Vagina (tissue), 2 donors: ENCODE data around the gene DDIAS. TPM values are rescaled to one million over a fixed set of nuclear protein-coding genes. Genes with fewer than 3 reads are reported as not detected.

Experiments
- DNase-seq, 2 donors: peaks; one replicate each; pipeline ENCODE4 v3.0.0-alpha.2; 2017; ENCODE audit errors: extremely low spot score in 2 of 2
- H3K27ac ChIP-seq: fragments of 200-600 bp; sonication (generic); one replicate; pipeline ENCODE4 v1.5.1; 2019
- H3K27me3 ChIP-seq: fragments of 200-600 bp; sonication (generic); one replicate; pipeline ENCODE4 v1.5.1; 2019
- H3K36me3 ChIP-seq, 2 donors: fragments of 200-600 bp; sonication (generic); one replicate each; pipeline ENCODE4 v1.5.1; 2017 to 2019
- H3K4me1 ChIP-seq: fragments of 200-600 bp; sonication (generic); one replicate; pipeline ENCODE4 v1.5.1; 2019
- H3K4me3 ChIP-seq, 2 donors: fragments of 200-600 bp; sonication (generic); 1 replicate in 1 of 2; 2 replicates in 1 of 2; pipeline ENCODE4 v1.5.1; 2016 to 2019
- H3K9me3 ChIP-seq: fragments of 200-600 bp; sonication (generic); one replicate; pipeline ENCODE4 v1.5.1; 2019
- CTCF ChIP-seq, 3 experiments: fragments of 450-650 bp in 2 of 3; fragments of 200-600 bp in 1 of 3; sonication (generic) in 1 of 3; IDR thresholded peaks; one replicate each; pipeline ENCODE4 v1.5.1; 2017 to 2019; ENCODE audit warnings: antibody characterized with exemption in 3 of 3, mild to moderate bottlenecking in 2 of 3, moderate library complexity in 2 of 3
- POLR2A ChIP-seq, 2 donors: fragments of 450-650 bp; IDR thresholded peaks; one replicate each; pipeline ENCODE4 v1.6.1; 2017; ENCODE audit warnings: antibody characterized with exemption in 2 of 2, mild to moderate bottlenecking in 2 of 2, moderate library complexity in 2 of 2
- POLR2AphosphoS5 ChIP-seq, 2 donors: sonication (generic); formaldehyde crosslinking; IDR thresholded peaks; one replicate each; pipeline ENCODE4 v1.9.0; 2017; ENCODE audit warnings: antibody characterized with exemption in 2 of 2, mild to moderate bottlenecking in 2 of 2, low read depth in 1 of 2; ENCODE audit not compliant: insufficient read depth in 1 of 2
- intact Hi-C: fragments of 100-400 bp; cut with DNase I; formaldehyde crosslinking; loops from one replicate; pipeline ENCODE4 v1.15.1; 2023
- total RNA-seq: library from RNA; depleted of rRNA; stranded (reverse); fragments of >200 nt; gene quantifications from one replicate; pipeline ENCODE4 v1.2.3, GENCODE V29; 2016

The DDIAS gene
- total RNA-seq, 1 donor from 2014 or later: 1.5 TPM

- TF ChIP-seq POLR2A (IDR thresholded peaks at IDR 0.05): no peak
- no peak for TF ChIP-seq POLR2AphosphoS5 (IDR thresholded peaks at IDR 0.05; ENCODE audit: insufficient read depth in 1 of 2, low read depth in 1 of 2)
- no peak for TF ChIP-seq CTCF (IDR thresholded peaks at IDR 0.05)
Measured at GRCh38 chr11:82978422-82979099, 77.0 kb downstream of the DDIAS start.

DNA sequence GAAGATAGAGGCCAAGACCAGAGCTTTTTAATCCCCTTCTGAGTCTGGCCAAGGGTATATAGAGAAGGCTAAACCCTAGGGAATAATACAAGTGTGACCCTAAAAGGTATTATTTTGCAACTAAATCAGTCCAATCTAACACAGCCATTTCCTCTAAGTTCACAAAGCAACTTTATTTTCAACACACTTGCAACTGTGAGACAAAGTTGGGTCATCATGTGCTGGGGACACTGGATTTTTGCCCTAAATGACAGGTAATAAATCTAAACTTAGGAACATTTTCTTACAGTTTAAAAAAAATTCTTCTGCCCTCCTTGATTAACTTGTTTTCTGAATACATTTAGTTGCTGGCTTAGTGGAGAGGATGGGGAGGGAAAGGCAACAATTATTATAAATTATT, 78.3 kb downstream of the DDIAS start:
- Histone ChIP-seq H3K27me3 (no peaks in the 10 kb centered on the region), H3K9me3 (no peaks in the 10 kb centered on the region), H3K4me3 (no peak overlapping the region), H3K27ac (no peak overlapping the region), H3K4me1 (no peaks in the 10 kb centered on the region), H3K36me3 (no peaks in the 10 kb centered on the region)
- no peak for DNase-seq
- TF ChIP-seq POLR2AphosphoS5 (IDR thresholded peaks at IDR 0.05; ENCODE audit: insufficient read depth in 1 of 2, low read depth in 1 of 2): no peak
- no peak for TF ChIP-seq POLR2A (IDR thresholded peaks at IDR 0.05)
- TF ChIP-seq CTCF (IDR thresholded peaks at IDR 0.05): no peak
- intact Hi-C loops: no loop called here

More at GRCh38 chr11:82978422-82979099, 77.0 kb downstream of the DDIAS start:
- H3K27me3 ChIP-seq: no peaks in the 10 kb centered on the region
- no peak overlapping the region for H3K4me3 ChIP-seq
- H3K36me3 ChIP-seq: no peaks in the 10 kb centered on the region
- peak overlapping the region; percentile 14 for H3K27ac ChIP-seq
- H3K9me3 ChIP-seq: no peaks in the 10 kb centered on the region
- DNase-seq: no peak
- intact Hi-C loops: no loop called here
- H3K4me1 ChIP-seq: no peaks in the 10 kb centered on the region

DNA sequence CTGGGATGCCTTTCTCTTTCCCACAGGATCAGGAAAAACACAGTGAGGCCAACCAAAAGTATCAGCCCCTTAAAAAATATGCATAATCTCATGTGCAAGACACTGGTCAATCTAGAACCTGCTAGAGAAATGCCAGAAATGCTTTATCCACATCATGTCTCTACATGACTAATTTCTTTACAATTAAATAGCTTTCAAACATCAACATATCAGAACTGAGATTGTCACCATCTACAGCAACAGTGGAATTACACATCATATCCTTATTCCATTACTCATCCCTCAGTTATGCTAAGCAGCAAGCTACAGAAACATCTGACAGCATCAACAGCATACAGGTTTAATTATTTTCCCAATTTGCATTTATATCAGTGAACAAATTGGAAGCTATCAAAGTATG, 78.8 kb downstream of the DDIAS start:
- no peak overlapping the region for H3K4me3 ChIP-seq
- intact Hi-C loops: no loop called here
- H3K4me1 ChIP-seq: no peaks in the 10 kb centered on the region
- DNase-seq: no peak
- H3K27ac ChIP-seq: no peak overlapping the region
- no peaks in the 10 kb centered on the region for H3K27me3 ChIP-seq
- TF ChIP-seq POLR2AphosphoS5 (IDR thresholded peaks at IDR 0.05; ENCODE audit: insufficient read depth in 1 of 2, low read depth in 1 of 2) (no peak), CTCF (IDR thresholded peaks at IDR 0.05) (no peak), POLR2A (IDR thresholded peaks at IDR 0.05) (no peak)
- H3K36me3 ChIP-seq: no peaks in the 10 kb centered on the region
- no peaks in the 10 kb centered on the region for H3K9me3 ChIP-seq

GRCh38 chr11:82980947-82981346, 79.4 kb downstream of the DDIAS start:
- Histone ChIP-seq H3K27me3 (no peaks in the 10 kb centered on the region), H3K27ac (no peak overlapping the region), H3K4me3 (no peak overlapping the region), H3K36me3 (no peaks in the 10 kb centered on the region), H3K9me3 (no peaks in the 10 kb centered on the region), H3K4me1 (no peaks in the 10 kb centered on the region)
- no peak for TF ChIP-seq CTCF (IDR thresholded peaks at IDR 0.05)
- no peak for TF ChIP-seq POLR2A (IDR thresholded peaks at IDR 0.05)
- no peak for TF ChIP-seq POLR2AphosphoS5 (IDR thresholded peaks at IDR 0.05; ENCODE audit: insufficient read depth in 1 of 2, low read depth in 1 of 2)
- intact Hi-C loops: no loop called here
- DNase-seq: no peak

DNA sequence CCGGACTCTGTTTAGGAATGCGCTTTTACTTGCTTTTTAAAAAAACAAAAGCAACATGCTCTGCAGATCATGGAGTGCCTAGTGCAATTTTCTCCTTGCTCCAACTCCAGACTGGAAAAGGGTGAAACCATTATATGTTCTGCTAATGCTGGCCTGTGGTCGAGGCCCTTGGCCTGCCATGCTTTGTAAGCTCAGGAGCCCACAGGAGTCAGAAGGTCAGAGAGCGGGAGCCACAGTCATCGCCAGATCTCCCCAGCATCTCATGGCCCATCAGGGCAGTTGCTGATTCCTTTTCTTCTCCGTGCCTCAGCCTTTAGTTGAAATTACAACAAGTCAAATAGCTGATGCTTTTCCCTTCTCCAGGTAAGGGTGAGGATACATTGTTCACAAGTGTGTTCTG, 80.3 kb downstream of the DDIAS start:
- H3K36me3 ChIP-seq: no peaks in the 10 kb centered on the region
- intact Hi-C loops: no loop called here

More for the DNA sequence above, 80.3 kb downstream of the DDIAS start:
- no peak overlapping the region for H3K27ac ChIP-seq
- no peaks in the 10 kb centered on the region for H3K4me1 ChIP-seq
- no peak overlapping the region for H3K4me3 ChIP-seq
- TF ChIP-seq POLR2AphosphoS5 (IDR thresholded peaks at IDR 0.05; ENCODE audit: insufficient read depth in 1 of 2, low read depth in 1 of 2) (no peak), CTCF (IDR thresholded peaks at IDR 0.05) (no peak), POLR2A (IDR thresholded peaks at IDR 0.05) (no peak)
- DNase-seq: no peak
- H3K27me3 ChIP-seq: no peaks in the 10 kb centered on the region
- H3K9me3 ChIP-seq: no peaks in the 10 kb centered on the region
